ENCODE data around the gene OR2L8. TPM values are rescaled to one million over a fixed set of nuclear protein-coding genes. Genes with fewer than 3 reads are reported as not detected.

Gene OR2L8
- total RNA-seq, 4 donors from 2014 or later = not detected

- no peaks in the 10 kb centered on the region for H3K36me3 ChIP-seq
- H3K27ac ChIP-seq (replicated peaks in 1 of 4) = no peak within 1 kb of the TSS
- no peaks in the 10 kb centered on the region for H3K9me3 ChIP-seq
- DNase-seq (ENCODE audit: extremely low spot score) = no peak
- no peaks in the 10 kb centered on the region for H3K4me1 ChIP-seq
- WGBS = 75% methylated on average over 2 of the region's 2 CpGs
- no peak for TF ChIP-seq EP300 (IDR thresholded peaks at IDR 0.05)
- TF ChIP-seq POLR2A (IDR thresholded peaks at IDR 0.05; ENCODE audit: low read depth) = no peak
- no peak for TF ChIP-seq CTCF (IDR thresholded peaks at IDR 0.05)
- no peak for TF ChIP-seq POLR2AphosphoS5 (IDR thresholded peaks at IDR 0.05)
- intact Hi-C loops (cut with DNase I) = no loop called here
- no peaks in the 10 kb centered on the region for H3K27me3 ChIP-seq
- no peak within 1 kb of the TSS for H3K4me3 ChIP-seq
These were observed 28.7 kb upstream of the OR2L8 start, which contains the start of gene OR2T8 for GRCh38 chr1:247919952-247920351. Gene OR2T8, plus strand, starts transcription at chr1:247920252. Its CDS starts 766 bp downstream, at chr1:247921018.

- 66% methylated on average over 3 of the region's 3 CpGs for WGBS
- H3K27me3 ChIP-seq = no peaks in the 10 kb centered on the region
- no peak for DNase-seq (ENCODE audit: extremely low spot score)
- H3K27ac ChIP-seq (replicated peaks in 1 of 4) = no peak overlapping the region
- TF ChIP-seq POLR2AphosphoS5 (IDR thresholded peaks at IDR 0.05) (no peak), POLR2A (IDR thresholded peaks at IDR 0.05; ENCODE audit: low read depth) (no peak), EP300 (IDR thresholded peaks at IDR 0.05) (no peak), CTCF (IDR thresholded peaks at IDR 0.05) (no peak)
- H3K4me3 ChIP-seq = no peak overlapping the region
- no peaks in the 10 kb centered on the region for H3K4me1 ChIP-seq
- H3K36me3 ChIP-seq = no peaks in the 10 kb centered on the region
- intact Hi-C loops (cut with DNase I) = no loop called here
- H3K9me3 ChIP-seq = no peaks in the 10 kb centered on the region
These were observed 24.7 kb upstream of the OR2L8 start for GRCh38 chr1:247923941-247924340.

GRCh38 chr1:247924868-247925267, 23.8 kb upstream of the OR2L8 start, which contains the start of gene OR2AJ1:
Gene OR2AJ1, plus strand, starts transcription at chr1:247924889. Its CDS starts 8,880 bp downstream, at chr1:247933769.
- WGBS = 83% methylated on average over 9 of the region's 9 CpGs
- DNase-seq (ENCODE audit: extremely low spot score) = no peak
- Histone ChIP-seq H3K4me3 (no peak within 1 kb of the TSS), H3K4me1 (no peaks in the 10 kb centered on the region), H3K27me3 (no peaks in the 10 kb centered on the region), H3K27ac (replicated peaks in 1 of 4) (no peak within 1 kb of the TSS), H3K36me3 (no peaks in the 10 kb centered on the region), H3K9me3 (no peaks in the 10 kb centered on the region)
- intact Hi-C loops (cut with DNase I) = no loop called here
- TF ChIP-seq EP300 (IDR thresholded peaks at IDR 0.05) (no peak), POLR2AphosphoS5 (IDR thresholded peaks at IDR 0.05) (no peak), POLR2A (IDR thresholded peaks at IDR 0.05; ENCODE audit: low read depth) (no peak)

GRCh38 chr1:247933989-247934388, 14.7 kb upstream of the OR2L8 start:
- no peak overlapping the region for H3K27ac ChIP-seq (replicated peaks in 1 of 4)

GRCh38 chr1:247935781-247936180, 12.9 kb upstream of the OR2L8 start:
- Histone ChIP-seq H3K36me3 (no peaks in the 10 kb centered on the region), H3K27ac (replicated peaks in 1 of 4) (no peak overlapping the region), H3K27me3 (peaks cover 0 to 16% (median 8%) of the 10 kb centered on the region in 4 donors), H3K4me1 (no peaks in the 10 kb centered on the region), H3K9me3 (peaks cover 0 to 15% (median 0%) of the 10 kb centered on the region in 4 donors), H3K4me3 (no peak overlapping the region)
- intact Hi-C loops (cut with DNase I) = no loop called here
- DNase-seq (ENCODE audit: extremely low spot score) = no peak
- TF ChIP-seq CTCF (IDR thresholded peaks at IDR 0.05) (no peak), POLR2AphosphoS5 (IDR thresholded peaks at IDR 0.05) (no peak), EP300 (IDR thresholded peaks at IDR 0.05) (no peak), POLR2A (IDR thresholded peaks at IDR 0.05; ENCODE audit: low read depth) (no peak)
- WGBS = 90% methylated on average over 8 of the region's 9 CpGs

More at GRCh38 chr1:247933989-247934388, 14.7 kb upstream of the OR2L8 start:
- no peaks in the 10 kb centered on the region for H3K36me3 ChIP-seq
- TF ChIP-seq EP300 (IDR thresholded peaks at IDR 0.05) (no peak), POLR2AphosphoS5 (IDR thresholded peaks at IDR 0.05) (no peak), CTCF (IDR thresholded peaks at IDR 0.05) (no peak)
- H3K27me3 ChIP-seq = peaks cover 0 to 16% (median 8%) of the 10 kb centered on the region in 4 donors
- H3K4me3 ChIP-seq = no peak overlapping the region
- intact Hi-C loops (cut with DNase I) = no loop called here
- no peak for DNase-seq (ENCODE audit: extremely low spot score)
- H3K4me1 ChIP-seq = no peaks in the 10 kb centered on the region
- H3K9me3 ChIP-seq = peaks cover 0 to 15% (median 0%) of the 10 kb centered on the region in 4 donors
- WGBS = 91% methylated on average over 8 of the region's 8 CpGs
